Measurements from ENCODE around the gene VDAC2.

DNA sequence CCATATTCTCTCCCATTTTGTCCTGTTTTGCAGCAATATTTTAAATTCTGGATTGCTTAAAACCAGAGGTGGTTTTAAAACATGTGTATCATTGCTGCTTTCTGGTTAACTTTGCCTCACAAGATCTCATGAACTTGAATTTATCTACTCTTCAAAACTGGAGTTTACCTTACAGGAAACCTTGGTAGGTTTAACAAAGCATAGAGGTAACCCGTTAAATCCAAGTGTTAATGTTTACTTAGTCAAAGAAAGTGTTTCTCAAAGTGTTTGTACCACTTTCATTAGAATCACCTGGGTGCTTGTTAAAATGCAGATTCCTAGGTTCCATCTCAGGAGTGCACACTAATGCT is 44.0 kb upstream of the VDAC2 start:
- TF ChIP-seq, protein P1, sequence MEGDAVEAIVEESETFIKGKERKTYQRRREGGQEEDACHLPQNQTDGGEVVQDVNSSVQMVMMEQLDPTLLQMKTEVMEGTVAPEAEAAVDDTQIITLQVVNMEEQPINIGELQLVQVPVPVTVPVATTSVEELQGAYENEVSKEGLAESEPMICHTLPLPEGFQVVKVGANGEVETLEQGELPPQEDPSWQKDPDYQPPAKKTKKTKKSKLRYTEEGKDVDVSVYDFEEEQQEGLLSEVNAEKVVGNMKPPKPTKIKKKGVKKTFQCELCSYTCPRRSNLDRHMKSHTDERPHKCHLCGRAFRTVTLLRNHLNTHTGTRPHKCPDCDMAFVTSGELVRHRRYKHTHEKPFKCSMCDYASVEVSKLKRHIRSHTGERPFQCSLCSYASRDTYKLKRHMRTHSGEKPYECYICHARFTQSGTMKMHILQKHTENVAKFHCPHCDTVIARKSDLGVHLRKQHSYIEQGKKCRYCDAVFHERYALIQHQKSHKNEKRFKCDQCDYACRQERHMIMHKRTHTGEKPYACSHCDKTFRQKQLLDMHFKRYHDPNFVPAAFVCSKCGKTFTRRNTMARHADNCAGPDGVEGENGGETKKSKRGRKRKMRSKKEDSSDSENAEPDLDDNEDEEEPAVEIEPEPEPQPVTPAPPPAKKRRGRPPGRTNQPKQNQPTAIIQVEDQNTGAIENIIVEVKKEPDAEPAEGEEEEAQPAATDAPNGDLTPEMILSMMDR (IDR thresholded peaks at IDR 0.05): no peak
- TF ChIP-seq POLR2AphosphoS5 (IDR thresholded peaks at IDR 0.05): no peak
